Activated T-cell treated with anti-CD3 and anti-CD28 coated beads for 48 hours (primary cell): ENCODE measurements around the gene SDSL.

Experiments used
- DNase-seq: peaks from one replicate; pipeline ENCODE4 v3.0.0-alpha.2; 2020; ENCODE audit warnings: low read depth

Gene SDSL

DNA sequence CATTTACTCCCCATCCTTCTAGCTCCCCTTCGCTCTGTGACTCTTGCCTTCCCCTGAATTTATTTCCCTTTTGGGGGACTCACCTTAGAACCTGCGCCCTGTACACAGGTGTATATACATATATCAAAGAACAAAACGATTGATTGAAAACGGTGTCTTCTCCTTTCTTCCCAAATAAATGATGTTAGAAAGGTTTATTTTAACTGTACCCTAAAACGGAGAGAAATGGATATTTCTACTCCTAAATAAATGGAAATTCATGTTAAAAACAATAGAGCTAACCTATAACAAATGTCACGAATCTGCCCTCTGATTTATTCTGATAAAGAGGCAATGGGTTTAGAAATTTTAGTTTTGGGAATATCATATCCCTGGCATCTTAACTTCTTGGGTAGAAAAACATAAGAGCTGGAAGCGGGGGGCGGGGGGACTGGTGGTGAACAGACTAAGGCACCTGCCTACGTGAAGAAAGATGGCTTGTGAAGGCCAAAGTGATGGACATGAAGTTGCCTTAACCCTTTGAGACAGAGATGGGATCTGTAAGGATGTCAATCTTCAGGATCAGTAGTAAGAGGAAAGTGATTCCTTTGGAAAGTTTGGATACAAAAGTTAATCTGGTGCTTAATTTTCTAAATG is 58.3 kb downstream of the SDSL start:
- no peak for DNase-seq

DNA sequence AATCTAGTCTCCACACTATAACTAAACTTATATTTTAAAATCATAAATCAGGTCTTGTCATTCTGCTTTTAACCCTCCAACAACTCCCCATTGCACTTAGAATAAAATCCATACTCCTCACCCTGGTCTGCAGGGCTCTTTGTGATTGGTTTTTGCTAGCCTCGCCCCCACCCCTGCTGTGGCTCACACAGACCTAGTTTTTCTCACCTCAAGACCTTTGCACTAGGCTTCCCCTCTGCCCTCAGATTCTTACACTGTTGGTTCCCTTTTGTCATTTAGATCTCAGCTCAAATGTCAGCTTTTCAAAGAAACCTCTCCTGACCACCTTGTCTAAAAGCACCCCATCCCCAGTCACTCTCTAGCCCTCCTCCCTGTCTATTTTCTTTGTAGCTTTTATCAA is 60.2 kb downstream of the SDSL start:
- no peak for DNase-seq

DNA sequence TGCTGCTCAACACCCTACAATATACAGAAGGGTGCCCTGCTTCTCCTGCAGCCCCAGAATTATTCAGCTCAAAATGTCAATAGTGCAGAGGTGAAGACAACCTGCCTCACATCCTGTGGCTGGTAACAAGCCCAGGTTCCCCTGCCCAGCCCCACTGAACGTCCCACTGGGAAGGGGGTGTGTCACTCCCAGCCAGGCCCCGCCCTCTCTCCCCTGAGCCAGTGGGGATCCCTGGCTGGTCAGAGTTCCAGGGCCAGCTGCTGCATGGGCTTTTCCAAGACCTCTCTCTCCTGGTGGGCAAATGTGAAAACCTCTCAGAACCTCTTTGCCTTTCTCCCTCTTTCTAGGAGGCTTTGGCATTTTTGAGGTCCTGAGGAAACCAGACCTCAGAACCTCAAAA is 63.1 kb downstream of the SDSL start:
- DNase-seq, result no peak

DNA sequence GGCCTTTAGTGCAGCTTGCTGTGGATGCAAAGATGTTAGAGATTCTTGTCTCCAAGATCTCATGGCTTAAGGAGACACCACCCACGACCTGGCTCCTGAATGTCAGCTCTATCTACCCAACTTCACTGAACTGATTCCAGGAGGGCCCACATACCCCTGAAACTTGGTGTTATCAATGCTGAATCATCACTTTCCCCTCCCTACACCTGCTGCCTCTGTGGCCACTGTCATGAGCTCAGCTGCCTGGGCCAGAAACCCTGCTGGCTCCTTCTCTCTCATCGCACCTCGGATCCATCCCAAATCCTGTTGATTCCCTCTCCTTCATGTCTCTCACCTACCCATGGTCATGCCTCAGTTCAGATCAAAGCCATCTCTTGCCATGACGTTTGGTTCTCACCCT is 64.5 kb downstream of the SDSL start:
- no peak for DNase-seq
